ENCODE results near the gene PLEK.

Gene PLEK

DNA sequence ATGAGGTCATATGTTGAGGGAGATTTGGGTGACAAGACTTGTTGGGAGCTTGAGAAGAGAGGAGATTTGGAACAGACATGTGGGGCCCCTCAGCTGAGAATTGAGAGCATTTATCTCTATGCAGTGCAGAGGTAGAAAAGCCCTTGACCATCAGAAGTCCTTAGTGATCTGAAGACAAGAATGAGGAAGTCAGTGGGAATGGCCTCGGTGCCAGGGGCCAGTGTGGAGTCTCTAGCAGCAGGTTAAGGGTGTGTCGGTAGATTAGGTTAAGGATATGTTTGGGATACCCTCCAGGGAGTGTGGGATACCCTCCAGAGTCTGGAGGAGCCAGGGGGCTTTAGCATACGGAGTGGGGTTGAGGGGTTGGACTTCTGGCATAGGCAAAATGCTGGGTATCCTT lies 60.4 kb downstream of the PLEK start:
- Mint-ChIP-seq H3K4me3 (no peak overlapping the region), H3K27me3 (no peaks in the 10 kb centered on the region), H3K27ac (no peak overlapping the region), H3K4me1 (no peaks in the 10 kb centered on the region), H3K9me3 (no peaks in the 10 kb centered on the region), H3K36me3 (no peaks in the 10 kb centered on the region)
- CTCF ChIA-PET: interaction anchor here (1.0 kb wide), 1 partner anchor 16 kb away, joined by 3 read pairs; no protein-coding TSS in a partner anchor
- DNase-seq: no peak

DNA sequence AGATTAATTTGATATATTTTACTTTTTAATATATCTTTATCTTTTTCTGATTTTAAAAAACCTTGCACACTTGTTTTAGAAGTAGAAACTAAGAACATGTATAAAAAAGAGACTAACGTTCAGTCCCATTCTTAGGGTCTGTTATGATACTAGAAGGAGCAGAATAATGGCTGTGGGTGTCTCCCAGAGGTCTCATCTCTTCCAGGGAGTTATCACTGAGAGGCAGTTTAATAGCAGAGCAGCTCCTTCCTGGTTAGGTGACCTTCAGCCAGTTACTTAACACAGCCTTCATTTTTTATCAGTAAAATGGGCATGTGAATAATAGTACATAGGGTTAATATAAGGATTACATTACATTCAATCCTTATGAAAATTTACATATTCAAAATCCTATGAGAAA lies 61.4 kb downstream of the PLEK start:
- no peak for DNase-seq
- Mint-ChIP-seq H3K27ac (no peak overlapping the region), H3K9me3 (no peaks in the 10 kb centered on the region), H3K27me3 (peaks cover 3% of the 10 kb centered on the region), H3K4me3 (no peak overlapping the region), H3K36me3 (no peaks in the 10 kb centered on the region), H3K4me1 (no peaks in the 10 kb centered on the region)
- CTCF ChIA-PET: interaction anchor here (1.8 kb wide), 1 partner anchor 16 kb away, joined by 6 read pairs; no protein-coding TSS in a partner anchor

DNA sequence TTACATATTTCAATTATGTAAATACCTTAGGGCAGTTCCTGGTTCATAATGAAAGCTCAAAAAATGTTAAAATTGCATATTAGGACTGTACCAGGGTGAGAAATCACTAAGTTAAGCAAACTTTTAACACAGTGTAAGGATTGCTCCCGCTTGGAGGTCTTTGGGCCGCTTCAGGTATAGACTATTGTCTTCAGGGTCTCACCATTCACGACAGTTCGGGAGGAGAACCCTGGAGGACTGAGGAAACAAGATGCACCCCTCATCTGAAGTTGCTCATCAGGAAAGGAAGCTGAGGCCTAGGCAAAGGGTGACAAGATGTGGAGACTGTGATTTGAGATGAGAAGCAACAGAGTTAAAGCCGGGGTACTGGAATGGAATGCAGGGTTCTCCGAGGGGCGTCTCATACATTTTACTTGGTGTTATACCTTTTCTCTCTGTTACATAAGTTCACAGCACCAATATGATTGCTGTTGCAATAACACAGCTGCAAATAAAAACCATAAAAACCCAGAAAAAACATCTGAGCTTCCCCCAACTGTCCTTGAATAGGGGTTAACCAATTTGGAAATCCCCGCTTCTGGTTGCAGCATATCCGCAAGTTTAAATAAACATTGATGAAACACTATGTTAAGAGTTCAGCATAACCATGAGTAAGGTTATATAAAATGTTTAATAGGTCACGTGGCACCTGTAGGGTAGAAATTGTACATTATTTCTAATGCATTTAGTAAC lies 61.9 kb downstream of the PLEK start:
- CTCF ChIA-PET: interaction anchor here (1.8 kb wide), 1 partner anchor 15 kb away, joined by 6 read pairs; no protein-coding TSS in a partner anchor
- H3K27ac Mint-ChIP-seq: no peak overlapping the region
- no peak for DNase-seq
- no peaks in the 10 kb centered on the region for H3K9me3 Mint-ChIP-seq
- no peaks in the 10 kb centered on the region for H3K4me1 Mint-ChIP-seq
- H3K4me3 Mint-ChIP-seq: no peak overlapping the region
- H3K36me3 Mint-ChIP-seq: no peaks in the 10 kb centered on the region
- peaks cover 5% of the 10 kb centered on the region for H3K27me3 Mint-ChIP-seq

DNA sequence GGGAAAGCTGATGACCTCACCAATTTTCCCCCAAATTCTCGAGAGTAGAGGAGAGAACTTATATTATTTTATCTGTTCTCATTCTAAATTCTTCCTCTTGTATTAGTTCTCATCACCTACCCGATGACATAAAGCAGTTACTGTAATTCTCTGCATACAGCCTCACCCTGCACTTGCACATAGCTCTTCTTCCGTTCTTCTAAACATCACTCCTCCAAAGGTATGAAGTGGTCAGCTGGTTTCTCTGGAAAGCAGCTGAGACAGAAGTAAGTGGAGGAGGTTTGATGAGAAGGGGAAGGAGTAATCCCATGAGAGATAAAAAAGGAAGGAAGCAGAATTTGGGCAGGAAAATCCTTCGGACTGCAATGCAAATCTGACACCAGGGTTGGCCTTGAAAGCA lies 63.0 kb downstream of the PLEK start:
- H3K27ac Mint-ChIP-seq: no peak overlapping the region
- no peak overlapping the region for H3K4me3 Mint-ChIP-seq
- CTCF ChIA-PET: interaction anchor here (0.6 to 1.8 kb wide), 4 partner anchors 14 to 137 kb away, joined by 3 to 6 read pairs (median 5); no protein-coding TSS in a partner anchor
- H3K4me1 Mint-ChIP-seq: no peaks in the 10 kb centered on the region
- H3K9me3 Mint-ChIP-seq: no peaks in the 10 kb centered on the region
- DNase-seq: no peak
- H3K27me3 Mint-ChIP-seq: peaks cover 5% of the 10 kb centered on the region
- H3K36me3 Mint-ChIP-seq: no peaks in the 10 kb centered on the region

DNA sequence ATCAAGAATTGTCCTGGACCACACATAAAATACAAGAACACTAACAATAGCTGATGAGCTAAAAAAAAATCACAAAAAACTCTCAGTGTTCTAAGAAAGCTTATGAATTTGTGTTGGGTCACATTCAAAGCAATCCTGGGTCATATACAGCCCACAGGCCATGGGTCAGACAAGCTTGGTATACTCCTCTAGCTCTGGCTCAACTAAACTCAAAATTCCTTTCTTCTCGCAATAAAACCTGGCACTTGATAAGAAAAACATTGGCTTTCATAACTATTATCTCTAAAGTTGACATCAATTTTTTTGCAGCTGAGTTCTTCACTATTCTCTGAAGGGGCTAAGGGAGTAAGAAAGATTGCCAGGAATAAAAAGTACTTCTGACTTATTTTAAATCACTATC lies 63.7 kb downstream of the PLEK start:
- Mint-ChIP-seq H3K9me3 (no peaks in the 10 kb centered on the region), H3K27ac (no peak overlapping the region), H3K27me3 (peaks cover 5% of the 10 kb centered on the region), H3K4me3 (no peak overlapping the region), H3K36me3 (no peaks in the 10 kb centered on the region), H3K4me1 (no peaks in the 10 kb centered on the region)
- no peak for DNase-seq
- CTCF ChIA-PET: interaction anchor here (0.6 to 1.3 kb wide), 3 partner anchors 13 to 137 kb away, joined by 3 to 6 read pairs (median 4); no protein-coding TSS in a partner anchor

DNA sequence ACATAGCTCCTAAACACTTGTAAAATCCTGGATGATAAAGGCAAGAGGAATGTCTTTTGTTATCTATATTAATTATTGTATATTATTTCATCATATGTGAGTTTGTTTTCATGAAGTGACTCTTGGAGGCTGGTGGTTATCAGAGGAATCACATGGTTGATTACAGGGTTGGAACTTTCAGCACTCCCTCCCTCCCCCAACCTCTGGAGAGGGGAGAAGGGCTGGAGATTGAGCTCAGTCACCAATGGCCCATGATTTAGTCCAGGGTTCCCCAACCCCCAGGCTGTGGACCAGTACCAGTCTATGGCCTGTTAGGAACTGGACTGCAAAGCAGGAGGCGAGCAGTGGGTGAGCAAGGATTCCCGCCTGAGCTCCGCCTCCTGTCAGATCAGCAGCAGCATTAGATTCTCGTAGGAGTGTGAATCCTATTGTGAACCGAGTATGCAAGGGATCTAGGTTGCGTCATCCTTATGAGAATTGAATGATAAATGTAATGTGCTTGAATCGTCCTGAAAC lies 64.3 kb downstream of the PLEK start:
- Mint-ChIP-seq H3K27ac (no peak overlapping the region), H3K4me1 (no peaks in the 10 kb centered on the region), H3K36me3 (no peaks in the 10 kb centered on the region), H3K9me3 (no peaks in the 10 kb centered on the region), H3K4me3 (no peak overlapping the region), H3K27me3 (peaks cover 5% of the 10 kb centered on the region)
- no peak for DNase-seq
- CTCF ChIA-PET: interaction anchor here (1.2 to 1.3 kb wide), 2 partner anchors 12 to 67 kb away, joined by 4 to 6 read pairs; no protein-coding TSS in a partner anchor

DNA sequence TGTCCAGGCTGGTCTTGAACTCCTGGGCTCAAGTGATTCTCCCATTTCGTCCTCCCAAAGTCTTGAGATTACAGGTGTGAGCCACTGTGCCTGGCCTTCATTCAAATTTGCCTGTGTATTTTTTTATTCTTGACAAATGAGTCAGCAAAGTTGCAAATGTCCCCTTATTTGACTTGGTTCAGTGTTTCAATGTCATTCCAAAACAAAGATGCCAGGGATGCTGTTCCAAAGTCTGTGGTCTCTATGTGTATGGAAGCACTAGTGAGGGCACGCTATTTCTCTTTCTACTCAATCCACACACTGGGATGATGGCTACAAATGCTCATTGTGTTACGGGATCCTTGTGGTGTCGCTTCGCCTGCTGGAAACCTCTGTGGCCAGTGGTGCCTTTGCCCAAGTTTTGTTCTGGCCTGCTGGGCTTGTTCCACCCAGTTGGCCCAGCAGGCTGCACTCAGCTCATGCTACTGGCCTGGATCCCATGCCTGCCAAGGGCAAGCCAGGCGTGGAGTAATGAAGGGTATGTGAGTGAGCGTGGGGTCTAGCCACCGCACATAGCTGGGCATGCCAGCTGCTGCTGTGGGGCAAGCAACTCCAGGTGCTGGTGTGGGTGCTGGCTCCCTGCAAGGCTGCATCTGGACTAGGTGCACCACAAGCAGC lies 66.4 kb downstream of the PLEK start:
- no peak overlapping the region for H3K4me3 Mint-ChIP-seq
- no peak for DNase-seq
- H3K4me1 Mint-ChIP-seq: no peaks in the 10 kb centered on the region
- H3K9me3 Mint-ChIP-seq: no peaks in the 10 kb centered on the region
- H3K36me3 Mint-ChIP-seq: no peaks in the 10 kb centered on the region
- H3K27ac Mint-ChIP-seq: no peak overlapping the region
- peaks cover 13% of the 10 kb centered on the region for H3K27me3 Mint-ChIP-seq
- CTCF ChIA-PET: interaction anchor here (1.1 to 1.5 kb wide), 2 partner anchors 10 to 75 kb away, joined by 3 to 11 read pairs; no protein-coding TSS in a partner anchor

DNA sequence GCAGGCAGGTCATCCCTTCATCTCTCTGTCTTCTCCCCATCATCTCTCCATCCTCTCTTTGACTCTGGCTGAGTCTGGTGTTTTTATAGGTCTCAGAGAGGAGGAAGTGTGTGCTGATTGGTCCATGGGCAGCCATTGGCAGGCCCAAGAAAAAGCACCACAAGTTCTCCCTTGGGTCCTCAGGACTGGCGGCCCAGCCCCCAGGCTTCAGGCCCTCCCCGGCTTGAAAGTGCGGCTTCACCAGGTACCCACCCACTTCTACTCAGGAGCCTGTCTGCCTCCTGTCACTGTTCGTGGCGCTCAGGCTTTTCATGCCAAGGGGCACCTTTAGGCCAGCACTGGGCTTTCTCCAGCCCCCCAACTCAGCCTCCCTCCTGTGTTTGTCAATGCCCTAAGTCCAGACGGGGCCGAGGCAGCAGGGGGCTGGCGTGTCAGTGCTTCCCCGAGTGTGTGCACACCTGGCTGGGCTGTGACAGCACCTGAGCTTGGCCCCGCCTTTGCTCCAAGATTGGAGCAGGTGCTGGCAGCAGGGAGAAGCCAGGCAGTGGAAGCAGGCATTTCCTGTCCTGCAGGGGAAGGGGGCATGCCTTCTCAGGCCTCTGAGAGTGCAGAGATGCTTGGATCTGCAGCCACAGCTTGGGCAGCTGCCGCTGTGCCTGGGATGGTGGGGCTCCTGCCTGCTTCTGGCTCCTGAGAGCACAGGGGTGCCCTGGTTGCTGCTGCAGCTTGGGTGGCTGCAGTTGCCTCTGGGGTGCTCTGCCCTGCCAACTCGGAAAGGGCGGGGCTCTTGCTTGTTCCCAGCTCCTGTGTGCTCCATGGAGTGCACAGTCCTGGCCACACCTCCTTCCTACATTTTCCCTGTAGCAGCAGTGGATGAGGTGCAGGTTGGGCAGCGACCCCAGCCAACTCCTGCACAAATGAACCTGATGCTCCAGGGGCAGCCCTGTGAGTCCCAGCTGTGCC lies 67.9 kb downstream of the PLEK start:
- Mint-ChIP-seq H3K4me3 (no peak overlapping the region), H3K36me3 (no peaks in the 10 kb centered on the region), H3K27ac (no peak overlapping the region), H3K9me3 (no peaks in the 10 kb centered on the region), H3K4me1 (no peaks in the 10 kb centered on the region), H3K27me3 (peaks cover 17% of the 10 kb centered on the region)
- CTCF ChIA-PET: interaction anchor here (1.5 kb wide), 1 partner anchor 8 kb away, joined by 11 read pairs; no protein-coding TSS in a partner anchor
- no peak for DNase-seq

DNA sequence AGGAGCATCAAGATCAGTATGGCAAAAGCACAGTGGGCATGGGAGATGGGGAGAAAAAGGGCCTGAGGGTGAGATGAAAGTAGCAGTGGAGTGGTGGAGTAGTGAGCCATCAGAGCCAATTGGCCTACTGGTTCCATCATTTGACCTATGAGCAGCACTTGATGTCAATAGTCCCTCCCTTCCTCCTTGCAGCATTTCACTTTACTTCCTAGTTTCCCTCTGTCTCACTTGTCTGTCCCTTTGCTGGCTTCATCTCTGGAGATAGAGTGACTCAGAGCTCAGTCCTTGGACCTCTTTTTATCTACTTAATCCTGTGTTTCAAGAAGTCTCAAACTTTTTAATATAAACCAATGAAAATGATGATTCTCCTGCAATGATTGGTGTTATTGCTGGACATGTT lies 69.9 kb downstream of the PLEK start:
- Mint-ChIP-seq H3K27ac (no peak overlapping the region), H3K4me1 (peaks cover 3% of the 10 kb centered on the region), H3K27me3 (peaks cover 28% of the 10 kb centered on the region), H3K9me3 (no peaks in the 10 kb centered on the region), H3K4me3 (no peak overlapping the region), H3K36me3 (no peaks in the 10 kb centered on the region)
- DNase-seq: no peak
- CTCF ChIA-PET: no interaction called here

DNA sequence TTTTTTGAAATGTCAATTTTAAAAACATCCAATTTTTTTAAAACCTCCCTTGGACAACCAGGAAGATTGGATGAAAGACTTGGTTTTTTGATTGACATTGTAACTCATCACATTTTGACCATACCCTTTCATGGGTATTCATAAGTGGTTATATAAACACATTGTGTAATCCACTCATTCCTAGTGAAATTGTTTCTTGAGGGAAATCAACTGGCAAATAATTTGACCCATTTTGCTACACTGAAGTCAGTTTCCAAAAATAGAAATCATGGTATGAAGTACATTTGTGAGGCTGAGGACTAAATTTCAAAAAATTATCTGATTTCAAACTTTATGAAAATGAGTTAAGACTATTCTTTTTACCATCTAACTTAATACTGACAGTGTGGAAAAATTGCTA lies 70.5 kb downstream of the PLEK start:
- H3K27me3 Mint-ChIP-seq: peaks cover 32% of the 10 kb centered on the region
- peaks cover 3% of the 10 kb centered on the region for H3K4me1 Mint-ChIP-seq
- H3K27ac Mint-ChIP-seq: no peak overlapping the region
- CTCF ChIA-PET: no interaction called here
- H3K9me3 Mint-ChIP-seq: no peaks in the 10 kb centered on the region
- DNase-seq: no peak
- H3K4me3 Mint-ChIP-seq: no peak overlapping the region
- no peaks in the 10 kb centered on the region for H3K36me3 Mint-ChIP-seq

DNA sequence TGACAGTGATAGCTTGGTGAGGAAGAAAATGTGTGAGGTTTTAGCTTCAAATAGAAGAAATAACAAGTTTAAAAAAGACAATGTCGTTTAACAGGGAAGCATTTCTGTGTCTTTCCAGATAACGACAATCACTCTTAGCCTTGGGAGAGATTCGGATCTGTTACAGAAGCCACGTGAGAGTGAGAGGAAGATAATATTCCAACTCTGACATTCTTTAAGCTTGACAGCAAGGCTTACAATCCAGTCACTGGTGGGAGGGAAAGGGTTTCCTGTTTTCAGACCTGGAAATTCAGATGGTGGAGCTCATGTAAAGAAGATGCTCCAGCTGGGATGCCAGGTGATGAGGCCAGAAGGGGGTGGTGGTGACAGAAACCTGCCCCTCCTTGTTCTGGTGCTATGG lies 71.2 kb downstream of the PLEK start:
- Mint-ChIP-seq H3K4me1 (peaks cover 3% of the 10 kb centered on the region), H3K27ac (no peak overlapping the region), H3K36me3 (no peaks in the 10 kb centered on the region), H3K27me3 (peaks cover 31% of the 10 kb centered on the region), H3K4me3 (no peak overlapping the region), H3K9me3 (no peaks in the 10 kb centered on the region)
- CTCF ChIA-PET: interaction anchor here (0.8 to 0.9 kb wide), 2 partner anchors 55 to 153 kb away, joined by 3 read pairs; no protein-coding TSS in a partner anchor
- no peak for DNase-seq

DNA sequence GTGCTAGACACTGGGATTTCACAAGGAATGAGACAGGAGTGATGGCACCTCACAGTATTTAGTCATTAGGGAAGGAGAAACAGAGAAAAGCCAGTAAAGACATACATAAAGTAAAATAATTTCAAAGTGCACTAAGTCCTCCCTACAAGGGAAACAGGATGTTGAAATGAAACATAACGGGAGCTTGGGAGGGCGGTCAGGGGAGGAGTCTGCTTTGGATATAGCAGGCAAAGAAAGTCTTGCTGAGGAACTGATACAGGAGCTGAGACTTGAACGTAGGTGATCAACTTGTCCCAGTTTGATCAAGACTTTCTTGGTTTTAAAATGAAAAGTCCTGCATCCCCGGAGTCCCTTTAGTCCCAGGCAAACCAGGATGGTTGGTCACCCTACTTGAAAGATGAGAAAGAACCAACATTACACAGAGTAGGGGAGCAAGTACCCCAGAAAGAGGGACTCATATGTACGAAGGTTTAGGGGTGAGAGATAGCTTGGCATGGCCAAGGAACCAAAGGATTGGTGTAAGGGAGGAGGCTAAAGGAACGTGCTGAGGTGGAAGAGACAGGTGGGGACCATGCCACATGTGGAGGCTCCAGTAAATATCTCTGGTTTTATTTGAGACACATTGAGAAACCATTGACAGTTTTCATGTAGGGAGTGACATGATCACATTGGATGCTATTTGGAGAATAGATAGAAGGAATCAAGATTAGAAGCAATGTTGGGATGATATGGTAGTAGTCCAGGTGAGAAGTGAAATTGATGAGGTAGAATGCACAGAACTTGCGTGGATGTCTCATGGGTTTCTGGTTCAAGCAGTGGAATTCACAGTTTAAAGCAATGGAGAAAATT lies 73.6 kb downstream of the PLEK start:
- no peak for DNase-seq
- Mint-ChIP-seq H3K4me3 (no peak overlapping the region), H3K27me3 (peaks cover 27% of the 10 kb centered on the region), H3K36me3 (no peaks in the 10 kb centered on the region), H3K27ac (no peak overlapping the region), H3K9me3 (no peaks in the 10 kb centered on the region), H3K4me1 (peaks cover 7% of the 10 kb centered on the region)
- CTCF ChIA-PET: interaction anchor here (0.7 kb wide), 1 partner anchor 78 kb away, joined by 3 read pairs; no protein-coding TSS in a partner anchor
